Upper lobe of right lung (tissue), 1 donor: ENCODE measurements around the gene TEX11. TPM values are rescaled to one million over a fixed set of nuclear protein-coding genes. Genes with fewer than 3 reads are reported as not detected.
A peak's percentile ranks its signal among the peaks of the same experiment; 100 is the strongest.
"Not testable (repeated sequence)": the region's sequence is repeated elsewhere in the genome, so short reads cannot be mapped to it uniquely, and the experiment has no call there.

Experiments
- ATAC-seq: fragments of 200-7000 bp; cut with Tn5 transposase; one replicate; pipeline ENCODE4 v1.9.1; 2020; ENCODE audit warnings: mild to moderate bottlenecking, moderate library complexity
- DNase-seq: peaks from one replicate; pipeline ENCODE4 v3.0.0-alpha.2; 2020
- H3K27ac ChIP-seq: fragments of 200-600 bp; one replicate; pipeline ENCODE4 v1.8.0; 2022
- H3K27me3 ChIP-seq: fragments of 200-600 bp; one replicate; pipeline ENCODE4 v1.8.0; 2022; ENCODE audit warnings: mild to moderate bottlenecking
- H3K36me3 ChIP-seq: fragments of 200-600 bp; one replicate; pipeline ENCODE4 v1.8.0; 2022
- H3K4me1 ChIP-seq: fragments of 200-600 bp; one replicate; pipeline ENCODE4 v1.8.0; 2022
- H3K4me3 ChIP-seq: fragments of 200-600 bp; one replicate; pipeline ENCODE4 v1.8.0; 2022; ENCODE audit warnings: mild to moderate bottlenecking
- H3K9me3 ChIP-seq: fragments of 200-600 bp; one replicate; pipeline ENCODE4 v1.8.0; 2022
- CTCF ChIP-seq: fragments of 200-600 bp; IDR thresholded peaks from one replicate; pipeline ENCODE4 v1.8.0; 2022; ENCODE audit warnings: antibody characterized with exemption
- intact Hi-C: fragments of 100-400 bp; cut with DNase I; formaldehyde crosslinking; loops from one replicate; pipeline ENCODE4 v1.11.0; 2022
- total RNA-seq: library from RNA; stranded (reverse); fragmentation: NEBNext Ultra II Directional; extraction: Animal tissue kit (Norgen Biotek cat#: 25700); gene quantifications from one replicate; pipeline ENCODE4 v1.2.1, GENCODE V29; 2021
- donor health status: DM: no; HTN: yes; CAD: no; lungs with severe emphysema.

Gene TEX11
- total RNA-seq, 1 donor from 2014 or later, result not detected

GRCh38 chrX:70577442-70577841, 331.1 kb downstream of the TEX11 start:
- no peaks in the 10 kb centered on the region for H3K36me3 ChIP-seq
- H3K4me1 ChIP-seq, result no peaks in the 10 kb centered on the region
- TF ChIP-seq CTCF, result no peak
- no peaks in the 10 kb centered on the region for H3K27me3 ChIP-seq
- no peak overlapping the region for H3K4me3 ChIP-seq
- H3K27ac ChIP-seq, result no peak overlapping the region
- DNase-seq (no peak), ATAC-seq (no peak)
- intact Hi-C loops, result no loop called here
- no peaks in the 10 kb centered on the region for H3K9me3 ChIP-seq

- intact Hi-C loops, H3K27me3 ChIP-seq, H3K36me3 ChIP-seq, DNase-seq, H3K4me3 ChIP-seq, H3K27ac ChIP-seq, H3K9me3 ChIP-seq, H3K4me1 ChIP-seq, ATAC-seq: not testable (repeated sequence)
Measured at GRCh38 chrX:70569922-70570576, 338.5 kb downstream of the TEX11 start.

- Histone ChIP-seq H3K4me3 (no peak overlapping the region), H3K36me3 (no peaks in the 10 kb centered on the region), H3K4me1 (no peaks in the 10 kb centered on the region), H3K27ac (no peak overlapping the region), H3K9me3 (no peaks in the 10 kb centered on the region), H3K27me3 (no peaks in the 10 kb centered on the region)
- no peak for TF ChIP-seq CTCF
- no peak for DNase-seq
- intact Hi-C loops, result no loop called here
- ATAC-seq, result no peak
Measured at GRCh38 chrX:70554948-70555347, 353.6 kb downstream of the TEX11 start.

- no peaks in the 10 kb centered on the region for H3K4me1 ChIP-seq
- no peaks in the 10 kb centered on the region for H3K36me3 ChIP-seq
- H3K9me3 ChIP-seq, result no peaks in the 10 kb centered on the region
- DNase-seq (no peak), ATAC-seq (no peak)
- intact Hi-C loops, result no loop called here
- H3K4me3 ChIP-seq, result no peak overlapping the region
- no peaks in the 10 kb centered on the region for H3K27me3 ChIP-seq
- TF ChIP-seq CTCF, result no peak
- H3K27ac ChIP-seq, result no peak overlapping the region
Measured at GRCh38 chrX:70554523-70554922, 354.0 kb downstream of the TEX11 start.

GRCh38 chrX:70554081-70554480, 354.4 kb downstream of the TEX11 start:
- H3K27me3 ChIP-seq, result no peaks in the 10 kb centered on the region
- intact Hi-C loops, result no loop called here

GRCh38 chrX:70553516-70553915, 355.0 kb downstream of the TEX11 start:
- no peak for TF ChIP-seq CTCF
- DNase-seq (no peak), ATAC-seq (no peak)
- Histone ChIP-seq H3K4me1 (no peaks in the 10 kb centered on the region), H3K4me3 (no peak overlapping the region), H3K36me3 (no peaks in the 10 kb centered on the region), H3K27me3 (no peaks in the 10 kb centered on the region), H3K9me3 (no peaks in the 10 kb centered on the region), H3K27ac (no peak overlapping the region)
- intact Hi-C loops, result no loop called here

More at GRCh38 chrX:70554081-70554480, 354.4 kb downstream of the TEX11 start:
- H3K27ac ChIP-seq, result no peak overlapping the region
- TF ChIP-seq CTCF, result peak; percentile 32
- H3K4me3 ChIP-seq, result no peak overlapping the region
- H3K4me1 ChIP-seq, result no peaks in the 10 kb centered on the region
- ATAC-seq, result peak; percentile 41
- H3K36me3 ChIP-seq, result no peaks in the 10 kb centered on the region
- no peak for DNase-seq
- no peaks in the 10 kb centered on the region for H3K9me3 ChIP-seq
